GM19452 (cell line): Measurements from ENCODE around the gene ESPNL.
A peak's percentile ranks its signal among the peaks of the same experiment; 100 is the strongest.
"Not testable (repeated sequence)": the region's sequence is repeated elsewhere in the genome, so short reads cannot be mapped to it uniquely, and the experiment has no call there.

Experiments used
- ATAC-seq: cut with Tn5 transposase; IDR thresholded peaks from one replicate; pipeline ENCODE4 v1.9.1; 2021; ENCODE audit not compliant: unreplicated experiment

The ESPNL gene, protein sequence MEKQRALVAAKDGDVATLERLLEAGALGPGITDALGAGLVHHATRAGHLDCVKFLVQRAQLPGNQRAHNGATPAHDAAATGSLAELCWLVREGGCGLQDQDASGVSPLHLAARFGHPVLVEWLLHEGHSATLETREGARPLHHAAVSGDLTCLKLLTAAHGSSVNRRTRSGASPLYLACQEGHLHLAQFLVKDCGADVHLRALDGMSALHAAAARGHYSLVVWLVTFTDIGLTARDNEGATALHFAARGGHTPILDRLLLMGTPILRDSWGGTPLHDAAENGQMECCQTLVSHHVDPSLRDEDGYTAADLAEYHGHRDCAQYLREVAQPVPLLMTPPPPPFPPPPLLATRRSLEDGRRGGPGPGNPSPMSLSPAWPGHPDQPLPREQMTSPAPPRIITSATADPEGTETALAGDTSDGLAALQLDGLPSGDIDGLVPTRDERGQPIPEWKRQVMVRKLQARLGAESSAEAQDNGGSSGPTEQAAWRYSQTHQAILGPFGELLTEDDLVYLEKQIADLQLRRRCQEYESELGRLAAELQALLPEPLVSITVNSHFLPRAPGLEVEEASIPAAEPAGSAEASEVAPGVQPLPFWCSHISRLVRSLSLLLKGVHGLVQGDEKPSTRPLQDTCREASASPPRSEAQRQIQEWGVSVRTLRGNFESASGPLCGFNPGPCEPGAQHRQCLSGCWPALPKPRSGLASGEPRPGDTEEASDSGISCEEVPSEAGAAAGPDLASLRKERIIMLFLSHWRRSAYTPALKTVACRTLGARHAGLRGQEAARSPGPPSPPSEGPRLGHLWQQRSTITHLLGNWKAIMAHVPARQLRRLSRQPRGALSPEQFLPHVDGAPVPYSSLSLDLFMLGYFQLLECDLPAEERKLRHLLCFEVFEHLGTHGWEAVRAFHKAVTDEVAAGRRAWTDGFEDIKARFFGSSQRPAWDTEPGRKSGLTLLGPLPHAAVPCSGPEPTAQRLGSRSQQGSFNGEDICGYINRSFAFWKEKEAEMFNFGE

DNA sequence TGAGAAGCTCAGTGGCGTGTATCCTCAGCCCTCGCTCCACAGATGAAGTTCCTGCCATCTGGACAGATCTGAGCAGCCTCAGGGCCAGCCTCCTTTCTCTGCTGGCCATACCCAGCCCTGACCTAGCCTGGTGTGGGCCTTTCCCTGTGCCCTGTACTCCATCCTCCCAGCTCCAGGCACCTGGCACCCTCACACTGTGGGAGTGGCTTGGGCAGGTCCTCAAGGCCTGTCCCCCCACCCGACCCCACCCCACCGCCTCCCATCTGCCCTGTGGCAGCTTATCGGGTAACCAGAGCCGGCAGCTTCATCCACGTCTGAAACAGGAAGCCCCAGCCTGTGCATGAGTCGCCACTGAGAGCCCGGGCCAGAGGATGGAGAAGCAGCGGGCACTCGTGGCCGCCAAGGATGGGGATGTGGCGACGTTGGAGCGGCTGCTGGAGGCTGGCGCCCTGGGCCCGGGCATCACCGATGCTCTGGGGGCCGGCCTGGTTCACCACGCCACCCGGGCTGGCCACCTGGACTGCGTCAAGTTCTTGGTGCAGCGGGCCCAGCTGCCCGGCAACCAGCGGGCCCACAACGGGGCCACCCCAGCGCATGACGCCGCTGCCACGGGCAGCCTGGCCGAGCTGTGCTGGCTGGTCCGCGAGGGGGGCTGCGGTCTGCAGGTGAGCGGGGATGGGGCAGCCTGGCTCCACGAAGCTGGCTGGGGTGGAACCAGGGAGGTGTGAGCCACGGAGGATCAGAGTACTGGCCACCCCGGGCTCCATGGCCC lies at the start of gene ESPNL:
Gene ESPNL (plus strand): TSS at position 292 of the 772 bp plus-strand sequence. CDS start 80 bp downstream, at position 372.
- no peak for ATAC-seq

DNA sequence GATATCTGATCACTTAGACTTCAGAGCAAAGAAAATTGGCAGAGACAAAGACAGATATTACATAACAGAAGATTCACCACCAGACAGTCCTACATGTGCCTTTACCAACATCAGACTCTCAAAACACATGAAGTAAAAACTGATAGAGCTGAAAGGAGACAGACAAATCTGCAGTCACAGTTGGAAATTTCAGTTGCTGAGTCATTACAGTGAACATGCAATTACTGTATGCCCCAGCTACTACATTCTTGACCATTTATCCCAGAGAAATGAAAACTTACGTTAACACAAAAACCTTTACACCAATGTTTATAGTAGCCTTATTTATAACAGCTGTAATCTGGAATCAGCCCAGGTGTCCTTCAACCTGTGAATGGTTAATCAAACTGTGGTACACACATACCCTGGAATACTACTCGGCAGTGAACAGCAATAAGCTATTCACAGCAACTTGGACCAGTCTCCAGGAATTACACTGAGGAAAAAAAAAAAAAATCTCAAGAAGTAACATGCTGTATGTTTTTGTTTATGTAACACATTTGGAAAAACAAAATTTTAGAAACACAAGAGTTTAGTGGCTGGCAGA lies 46.9 kb upstream of the ESPNL start:
- no peak for ATAC-seq

DNA sequence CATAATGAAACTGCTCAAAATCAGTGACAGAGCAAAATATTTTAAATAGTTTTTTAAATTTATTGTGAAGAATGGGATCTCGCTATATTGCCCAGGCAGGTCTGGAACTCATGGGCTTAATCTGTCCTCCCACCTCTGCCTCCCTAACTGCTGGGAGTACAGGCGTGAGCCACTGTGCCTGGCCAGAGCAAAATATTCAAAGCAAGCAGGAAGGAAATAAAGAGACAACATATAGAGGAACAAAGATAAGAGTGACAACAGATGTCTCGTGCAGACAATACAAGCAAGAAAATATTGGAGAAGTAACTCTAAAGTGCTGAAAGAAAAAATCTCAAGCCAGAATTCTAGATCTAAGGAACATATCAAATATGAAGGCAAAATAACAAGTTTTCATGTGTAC lies 44.3 kb upstream of the ESPNL start:
- ATAC-seq: no peak

DNA sequence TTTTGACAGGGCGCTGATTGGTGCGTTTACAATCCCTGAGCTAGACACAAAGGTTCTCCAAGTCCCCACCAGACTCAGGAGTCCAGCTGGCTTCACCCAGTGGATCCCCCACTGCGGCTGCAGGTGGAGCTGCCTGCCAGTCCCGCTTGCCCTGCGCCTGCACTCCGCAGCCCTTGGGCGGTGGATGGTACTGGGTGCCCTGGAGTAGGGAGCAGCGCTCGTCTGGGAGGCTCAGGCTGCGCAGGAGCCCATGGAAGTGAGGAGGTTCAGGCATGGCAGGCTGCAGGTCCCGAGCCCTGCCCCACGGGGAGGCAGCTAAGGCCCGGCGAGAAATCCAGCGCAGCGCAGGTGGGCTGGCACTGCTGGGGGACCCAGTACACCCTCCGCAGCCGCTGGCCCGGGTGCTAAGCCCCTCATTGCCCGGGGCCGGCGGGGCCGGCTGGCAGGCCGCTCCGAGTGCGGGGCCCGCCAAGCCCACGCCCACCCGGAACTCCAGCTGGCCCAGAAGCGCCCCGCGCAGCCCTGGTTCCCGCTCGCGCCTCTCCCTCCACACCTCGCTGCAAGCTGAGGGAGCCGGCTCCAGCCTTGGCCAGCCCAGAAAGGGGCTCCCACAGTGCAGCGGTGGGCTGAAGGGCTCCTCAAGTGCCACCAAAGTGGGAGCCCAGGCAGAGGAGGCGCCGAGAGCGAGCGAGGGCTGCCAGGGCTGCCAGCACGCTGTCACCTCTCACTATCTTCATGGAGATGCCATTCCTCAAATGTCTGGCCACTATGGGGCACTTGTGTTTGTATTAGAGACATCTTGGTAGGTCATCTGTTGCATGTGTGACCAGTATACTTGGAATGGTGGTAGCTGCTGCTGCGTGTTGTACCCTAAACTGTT lies 42.2 kb upstream of the ESPNL start:
- ATAC-seq: not testable (repeated sequence)

DNA sequence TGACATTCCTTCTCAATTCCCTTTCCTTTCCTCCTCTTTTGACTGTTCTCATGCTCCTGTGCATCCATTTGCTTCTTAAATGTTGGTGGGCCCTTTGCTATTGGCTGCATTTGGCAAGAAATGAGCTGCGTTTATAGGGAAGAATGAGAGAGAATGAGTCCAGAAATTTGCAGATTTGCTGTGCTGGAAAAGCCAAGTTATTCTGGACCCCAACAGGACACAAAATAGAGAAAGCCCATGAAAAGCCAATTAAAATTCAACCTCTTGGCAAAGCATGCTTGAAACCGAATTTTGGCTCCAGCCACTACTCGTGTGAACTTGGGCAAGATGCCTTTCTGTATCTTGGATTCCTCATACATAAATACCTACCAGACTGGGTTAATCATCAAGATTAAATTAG lies 40.6 kb upstream of the ESPNL start:
- ATAC-seq: no peak

DNA sequence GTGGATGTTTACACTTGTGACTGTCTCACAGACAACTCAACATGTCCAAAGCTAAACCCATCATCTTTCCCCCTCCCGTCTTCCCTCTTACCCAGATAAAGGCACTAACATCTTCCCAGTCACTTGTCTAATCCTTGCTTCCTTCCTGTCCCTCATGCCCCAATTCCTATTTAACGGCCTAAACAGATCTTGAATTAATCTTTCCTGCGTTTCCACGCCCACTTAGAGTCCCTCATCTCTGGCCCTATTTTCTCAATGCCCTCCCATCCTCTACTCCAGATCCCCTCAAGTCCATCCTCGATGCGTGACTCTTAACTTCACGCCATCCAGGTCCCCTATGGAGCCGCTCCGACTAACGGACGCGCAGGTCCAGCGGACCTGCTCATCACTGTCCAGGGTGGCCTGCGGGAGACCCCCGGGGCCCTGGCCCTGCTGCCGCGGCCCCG lies 40.0 kb upstream of the ESPNL start:
- ATAC-seq: no peak

DNA sequence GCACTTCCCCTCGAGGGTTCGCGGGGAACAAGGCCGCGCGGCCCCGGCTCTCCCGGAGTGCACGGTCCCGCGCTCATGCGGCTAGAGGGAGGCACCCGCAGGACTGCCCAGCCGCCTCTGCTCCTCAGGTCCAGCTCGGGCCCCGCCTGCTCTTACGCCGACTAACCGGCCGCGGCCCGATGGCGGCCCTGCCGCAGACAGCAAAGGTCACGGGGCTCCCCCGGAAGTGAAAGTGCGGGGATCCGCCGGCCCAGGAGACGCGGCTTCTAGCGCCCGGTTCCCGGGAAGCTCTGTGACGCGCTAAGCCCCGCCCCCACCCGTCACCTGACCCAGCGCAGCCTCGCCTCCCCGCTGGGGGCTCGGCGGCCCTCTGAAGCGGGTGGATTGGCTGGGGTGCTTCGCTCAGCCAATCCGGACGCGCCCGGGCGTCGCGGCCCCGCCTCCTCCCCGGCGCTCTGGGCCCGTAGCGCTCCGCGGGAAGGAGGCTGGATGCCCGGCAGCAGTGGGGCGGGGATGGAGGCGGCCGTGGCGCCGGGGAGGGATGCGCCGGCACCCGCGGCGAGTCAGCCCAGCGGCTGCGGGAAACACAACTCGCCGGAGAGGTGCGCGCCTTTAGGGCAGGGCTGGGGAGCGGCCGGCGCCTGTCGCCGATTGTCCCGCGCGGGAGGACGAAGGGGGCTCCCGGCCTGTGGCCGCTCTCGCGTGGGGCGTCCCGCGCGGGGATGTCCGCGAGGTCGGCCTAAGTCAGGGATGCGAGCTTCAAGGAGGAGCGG lies 39.4 kb upstream of the ESPNL start, which contains the start of gene SCLY:
Gene SCLY (plus strand): TSS at position 460 of the 773 bp plus-strand sequence. CDS start 54 bp downstream, at position 514.
- ATAC-seq: peak; percentile 95

DNA sequence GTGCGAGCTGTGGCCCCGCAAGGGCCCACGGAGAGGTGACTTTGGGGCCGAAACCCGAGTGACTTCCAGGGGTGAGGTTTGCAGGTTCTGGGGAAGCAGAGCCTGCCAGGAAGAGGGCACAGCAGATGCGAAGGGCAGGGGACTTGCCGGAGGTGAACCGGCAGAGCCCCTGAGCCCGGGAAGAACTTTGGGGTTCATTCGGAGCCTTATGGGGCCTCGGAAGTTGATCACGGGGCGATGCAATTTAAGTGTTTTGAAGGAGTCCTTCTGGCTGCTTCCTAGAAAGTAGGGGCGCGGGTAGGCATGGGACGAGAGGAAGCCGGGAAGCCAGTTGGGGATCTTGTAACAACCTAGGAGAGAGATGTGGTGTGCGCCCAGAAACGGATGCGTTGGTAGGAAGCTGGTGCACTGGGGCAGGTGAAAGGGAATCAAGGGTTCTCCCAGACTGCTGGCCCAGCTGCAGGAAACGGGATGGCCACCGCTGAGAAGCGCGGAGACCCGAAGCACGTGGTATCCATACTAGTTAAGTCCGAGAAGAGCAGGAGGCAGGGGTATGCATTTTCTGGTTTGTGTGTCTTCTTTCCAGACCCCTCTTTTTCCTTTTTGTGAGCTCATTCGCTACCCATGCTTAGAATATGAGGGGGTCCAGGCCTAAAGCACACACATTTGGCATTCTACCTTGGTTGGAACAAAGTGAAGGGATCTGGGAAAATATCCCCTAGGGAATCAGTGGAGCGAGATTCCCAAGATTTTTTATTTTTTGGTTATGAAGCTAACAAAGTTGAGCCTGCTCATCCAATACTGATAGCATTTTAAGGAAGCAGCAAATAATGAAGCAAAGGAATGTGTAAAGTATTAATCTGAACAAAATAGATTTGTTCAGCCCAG lies 38.6 kb upstream of the ESPNL start:
- no peak for ATAC-seq

DNA sequence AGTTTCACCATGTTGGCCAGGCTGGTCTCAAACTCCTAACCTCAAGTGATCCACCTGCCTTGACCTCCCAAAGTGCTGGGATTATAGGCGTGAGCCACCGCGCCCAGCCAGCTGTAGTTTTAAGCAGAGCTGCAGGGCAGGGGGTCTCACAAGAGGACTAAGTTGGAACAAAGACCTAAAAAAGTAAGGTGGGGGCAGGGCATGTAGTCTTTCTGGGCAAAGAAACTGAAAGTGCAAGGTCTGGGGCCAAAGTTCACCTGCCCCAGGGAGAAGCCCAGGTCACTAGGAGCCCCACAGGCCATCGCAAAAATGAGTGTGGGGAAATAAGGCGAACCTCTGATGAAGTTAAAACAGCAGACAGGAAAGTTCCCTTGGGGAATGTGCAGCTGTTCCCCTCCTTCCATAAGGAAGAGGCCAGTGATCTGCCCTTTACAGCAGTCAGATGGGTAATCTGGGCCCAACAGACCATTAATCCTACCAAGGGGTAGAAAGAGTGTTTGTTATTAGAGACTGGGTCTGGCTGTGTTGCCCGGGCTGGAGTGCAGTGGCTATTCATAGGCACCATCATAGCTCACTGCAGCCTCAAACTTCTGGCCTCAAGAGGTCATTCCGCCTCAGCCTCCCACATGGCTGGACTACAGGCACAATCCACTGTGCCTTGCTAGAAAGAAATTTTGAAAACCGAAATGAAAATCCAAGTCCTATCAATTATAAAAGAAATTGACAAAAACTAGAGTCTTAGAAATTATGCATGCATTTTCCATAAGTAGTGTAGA lies 36.5 kb upstream of the ESPNL start:
- no peak for ATAC-seq

DNA sequence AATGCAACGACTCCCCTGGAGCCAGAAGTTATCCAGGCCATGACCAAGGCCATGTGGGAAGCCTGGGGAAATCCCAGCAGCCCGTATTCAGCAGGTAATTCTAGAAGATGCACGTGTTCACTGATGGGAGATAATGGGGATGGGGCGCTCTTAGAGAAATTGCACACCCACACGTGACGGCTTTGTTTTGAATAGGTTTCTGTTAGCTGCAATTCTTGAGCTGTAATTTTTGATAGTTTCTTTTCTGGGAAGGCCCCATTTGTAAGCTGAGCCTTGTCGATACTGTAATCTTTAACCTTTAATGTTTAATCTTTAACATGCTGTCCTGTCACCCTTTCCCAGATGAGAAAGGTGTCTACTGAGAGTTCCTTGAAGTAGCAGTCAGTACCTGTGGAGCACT lies 35.8 kb upstream of the ESPNL start:
- ATAC-seq: no peak

DNA sequence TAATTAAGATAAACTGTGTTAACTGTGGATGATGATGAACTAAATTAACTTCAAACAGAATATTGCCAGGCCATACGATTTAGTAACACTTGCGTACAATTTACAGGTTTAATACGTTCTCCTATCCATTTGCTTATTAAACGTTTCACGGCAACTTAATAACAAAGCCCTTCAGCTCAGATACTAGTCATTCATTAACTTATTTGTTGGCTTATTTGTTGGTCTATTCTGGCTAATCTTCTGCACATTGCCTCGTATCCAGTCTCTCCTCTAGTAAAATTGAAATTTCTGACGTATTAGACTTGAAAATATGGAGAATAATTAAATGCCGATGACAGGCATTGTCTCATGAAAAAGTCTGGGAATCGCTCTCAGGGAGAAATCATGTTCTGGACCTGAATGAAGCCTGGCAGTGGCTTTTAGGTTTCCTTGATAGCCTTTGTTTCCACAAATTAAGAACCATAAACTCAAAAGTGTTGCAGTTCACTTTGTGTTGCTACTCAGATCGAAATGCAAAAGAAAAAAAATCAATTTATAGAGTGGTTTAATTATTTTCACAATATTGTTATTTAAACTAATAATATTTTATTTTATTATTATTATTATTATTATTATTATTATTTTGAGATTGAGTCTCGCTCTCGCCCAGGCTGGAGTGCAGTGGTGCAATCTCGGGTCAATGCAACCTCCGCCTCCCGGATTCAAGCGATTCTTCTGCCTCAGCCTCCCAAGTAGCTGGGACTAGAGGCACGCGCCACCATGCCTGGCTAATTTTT lies 34.9 kb upstream of the ESPNL start:
- no peak for ATAC-seq

DNA sequence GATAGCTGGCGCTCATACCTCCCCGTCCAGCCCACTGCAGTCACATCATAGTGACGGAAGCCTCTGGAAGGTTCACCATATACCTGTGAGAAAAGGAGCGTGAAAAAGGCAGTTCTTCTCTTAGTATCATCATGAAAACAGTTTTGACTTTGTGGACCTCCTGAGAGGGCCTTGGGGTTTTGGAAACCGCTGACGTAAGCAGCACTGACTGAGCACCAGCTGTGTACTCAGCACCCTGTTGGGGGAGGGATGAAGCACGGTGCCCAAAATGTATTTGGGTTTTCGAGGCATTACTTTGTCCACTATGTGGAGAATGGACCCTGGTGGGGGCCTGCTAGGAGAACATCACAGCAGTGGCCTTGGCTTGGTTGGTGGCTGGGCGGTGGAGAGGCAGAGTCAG lies 33.9 kb upstream of the ESPNL start:
- no peak for ATAC-seq

DNA sequence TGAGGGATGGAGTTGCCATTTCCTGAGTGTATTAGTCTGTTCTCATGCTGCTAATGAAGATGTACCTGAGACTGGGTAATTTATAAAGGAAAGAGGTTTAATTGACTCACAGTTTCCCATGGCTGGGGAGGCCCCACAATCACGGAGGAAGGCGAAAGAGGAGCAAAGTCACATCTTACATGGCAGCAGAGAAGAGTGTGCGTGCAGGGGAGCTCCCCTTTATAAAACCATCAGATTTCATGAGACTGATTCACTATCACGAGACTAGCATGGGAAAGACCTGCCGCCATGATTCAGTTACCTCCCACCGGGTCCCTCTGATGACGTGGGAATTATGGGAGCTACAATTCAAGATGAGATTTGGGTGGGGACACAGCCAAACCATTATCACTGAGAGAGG lies 33.4 kb upstream of the ESPNL start:
- ATAC-seq: not testable (repeated sequence)

DNA sequence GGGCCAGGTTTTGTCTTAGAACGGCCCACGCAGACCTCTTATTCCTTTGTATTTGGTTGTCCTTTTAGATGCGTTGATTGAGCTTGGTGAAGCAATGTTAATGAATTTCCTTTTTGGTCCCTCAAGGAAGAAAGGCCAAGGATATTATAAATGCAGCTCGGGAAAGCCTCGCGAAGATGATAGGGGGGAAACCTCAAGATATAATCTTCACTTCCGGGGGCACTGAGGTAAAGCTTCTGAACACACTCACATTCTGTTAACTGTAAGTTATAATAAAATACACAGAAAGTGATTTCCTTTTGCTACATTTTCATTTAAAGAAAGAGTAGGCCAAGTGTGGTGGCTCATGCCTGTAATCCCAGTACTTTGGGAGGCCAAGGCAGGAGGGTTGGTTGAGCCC lies 32.2 kb upstream of the ESPNL start:
- ATAC-seq: no peak

DNA sequence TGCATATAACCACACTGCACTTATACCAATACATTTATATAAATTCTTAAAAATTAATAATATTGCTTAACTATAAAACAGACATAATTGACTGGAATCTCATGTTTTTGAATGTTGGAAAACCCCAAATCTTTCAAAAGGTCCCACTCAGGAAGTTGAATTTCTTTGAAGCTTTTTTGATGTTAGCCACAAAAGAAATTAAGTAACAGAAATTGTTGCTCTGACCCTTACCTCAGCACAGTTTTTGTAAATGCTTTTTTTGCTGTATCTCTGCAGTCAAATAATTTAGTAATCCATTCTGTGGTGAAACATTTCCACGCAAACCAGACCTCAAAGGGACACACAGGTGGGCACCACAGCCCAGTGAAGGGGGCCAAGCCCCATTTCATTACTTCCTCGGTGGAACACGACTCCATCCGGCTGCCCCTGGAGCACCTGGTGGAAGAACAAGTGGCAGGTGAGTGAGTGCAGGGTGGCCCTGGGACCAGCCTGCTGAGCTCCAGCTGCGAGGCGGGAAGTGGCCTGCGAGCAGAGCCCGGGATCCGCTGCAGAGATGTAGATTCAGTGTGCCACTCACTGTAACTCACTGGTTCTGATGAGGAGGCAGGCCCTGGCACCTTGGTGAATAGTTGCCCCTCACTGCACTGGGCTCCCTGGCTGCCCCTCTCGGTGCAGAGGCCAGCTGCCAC lies 31.0 kb upstream of the ESPNL start:
- ATAC-seq: no peak

DNA sequence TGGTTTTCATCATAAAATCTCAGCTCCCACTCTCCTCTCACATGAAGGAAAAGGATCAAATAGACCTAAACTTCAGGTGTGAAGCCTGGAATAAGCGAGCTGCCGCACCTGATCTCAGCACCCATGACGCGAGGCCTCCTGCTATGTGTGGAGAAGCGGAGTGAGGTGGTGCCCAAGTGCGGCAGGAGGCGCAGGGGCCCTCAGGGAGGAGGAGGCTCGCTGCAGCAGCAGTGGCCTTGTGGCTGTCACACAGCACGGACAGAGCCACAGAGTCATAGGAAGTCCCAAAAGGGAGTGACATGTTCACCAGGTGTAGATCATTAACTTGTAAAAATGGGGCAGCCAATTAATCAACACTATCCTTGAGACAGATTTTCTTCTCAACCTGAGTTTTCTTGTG lies 30.3 kb upstream of the ESPNL start:
- no peak for ATAC-seq
